Fibroblast of the aortic adventitia (primary cell): ENCODE data around the gene ZCCHC10. TPM values are rescaled to one million over a fixed set of nuclear protein-coding genes. Genes with fewer than 3 reads are reported as not detected.
"Not testable (repeated sequence)": the region's sequence is repeated elsewhere in the genome, so short reads cannot be mapped to it uniquely, and the experiment has no call there.

Experiments used
- DNase-seq: peaks from one replicate; pipeline ENCODE4 v3.0.0-alpha.2; 2010; ENCODE audit warnings: low read depth
- H3K4me3 ChIP-seq: 2 replicates; pipeline ENCODE4 v1.5.1; 2011; ENCODE audit warnings: low read depth, mild to moderate bottlenecking, control low read depth, low read length, moderate library complexity
- total RNA-seq: library from RNA; depleted of rRNA; stranded (reverse); fragments of >200 nt; gene quantifications from 2 replicates; pipeline ENCODE4 v1.2.3, GENCODE V29; 2012; ENCODE audit warnings: low replicate concordance
- TF ChIP-seq, protein P1 (sequence below): IDR thresholded peaks from 2 replicates; pipeline ENCODE4 v1.5.1; 2011; ENCODE audit warnings: mild to moderate bottlenecking, low read length, control low read depth, inconsistent platforms; ENCODE audit not compliant: insufficient read depth

Gene ZCCHC10
- total RNA-seq, 1 donor = 14.4 TPM

DNA sequence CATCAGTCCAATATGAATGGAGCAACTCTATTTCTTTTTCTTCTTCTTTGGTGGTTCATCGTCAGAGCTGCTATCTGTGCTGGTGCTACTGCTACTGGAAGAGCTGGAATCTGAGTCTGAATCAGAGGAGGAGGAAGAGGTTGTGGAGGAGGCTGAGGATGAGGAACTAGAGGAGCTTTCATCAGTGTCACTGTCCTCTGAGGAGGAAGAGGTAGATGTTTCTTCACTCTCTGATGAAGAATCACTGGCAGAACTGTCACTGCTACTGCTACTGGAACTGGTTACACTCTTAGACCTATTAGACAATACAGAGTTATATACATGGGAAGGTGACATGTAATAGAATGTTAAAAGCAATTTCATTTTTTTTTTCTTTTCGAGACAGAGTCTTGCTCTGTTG, 27.8 kb downstream of the ZCCHC10 start:
- H3K4me3 ChIP-seq = no peak overlapping the region
- TF ChIP-seq, protein P1, sequence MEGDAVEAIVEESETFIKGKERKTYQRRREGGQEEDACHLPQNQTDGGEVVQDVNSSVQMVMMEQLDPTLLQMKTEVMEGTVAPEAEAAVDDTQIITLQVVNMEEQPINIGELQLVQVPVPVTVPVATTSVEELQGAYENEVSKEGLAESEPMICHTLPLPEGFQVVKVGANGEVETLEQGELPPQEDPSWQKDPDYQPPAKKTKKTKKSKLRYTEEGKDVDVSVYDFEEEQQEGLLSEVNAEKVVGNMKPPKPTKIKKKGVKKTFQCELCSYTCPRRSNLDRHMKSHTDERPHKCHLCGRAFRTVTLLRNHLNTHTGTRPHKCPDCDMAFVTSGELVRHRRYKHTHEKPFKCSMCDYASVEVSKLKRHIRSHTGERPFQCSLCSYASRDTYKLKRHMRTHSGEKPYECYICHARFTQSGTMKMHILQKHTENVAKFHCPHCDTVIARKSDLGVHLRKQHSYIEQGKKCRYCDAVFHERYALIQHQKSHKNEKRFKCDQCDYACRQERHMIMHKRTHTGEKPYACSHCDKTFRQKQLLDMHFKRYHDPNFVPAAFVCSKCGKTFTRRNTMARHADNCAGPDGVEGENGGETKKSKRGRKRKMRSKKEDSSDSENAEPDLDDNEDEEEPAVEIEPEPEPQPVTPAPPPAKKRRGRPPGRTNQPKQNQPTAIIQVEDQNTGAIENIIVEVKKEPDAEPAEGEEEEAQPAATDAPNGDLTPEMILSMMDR = no peak
- no peak for DNase-seq

DNA sequence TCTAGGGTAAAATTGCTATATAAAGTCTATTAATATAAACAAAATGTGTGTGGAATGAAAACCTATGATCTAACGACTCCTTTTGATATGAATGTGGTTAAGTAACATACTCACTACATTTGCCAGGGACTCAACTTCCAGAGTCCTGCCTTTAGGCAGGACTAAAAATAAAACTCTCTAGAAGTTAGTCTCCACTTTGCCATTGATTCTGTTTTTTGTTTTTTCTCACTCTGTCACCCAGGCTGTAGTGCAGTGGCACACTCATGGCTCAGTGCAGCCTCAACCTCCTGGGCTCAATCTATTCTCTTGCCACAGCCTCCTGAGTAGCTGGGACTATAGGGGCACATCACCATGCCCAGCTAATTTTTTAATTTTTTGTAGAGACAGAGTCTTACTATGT, 30.0 kb downstream of the ZCCHC10 start:
- no peak for DNase-seq
- H3K4me3 ChIP-seq = no peak overlapping the region
- TF ChIP-seq, protein P1 = no peak

- DNase-seq = no peak
- TF ChIP-seq, protein P1 = no peak
- no peak overlapping the region for H3K4me3 ChIP-seq
These were observed 38.6 kb downstream of the ZCCHC10 start for GRCh38 chr5:132987531-132988408.

GRCh38 chr5:132982971-132983370, 43.4 kb downstream of the ZCCHC10 start:
- not testable (repeated sequence) for H3K4me3 ChIP-seq, DNase-seq

DNA sequence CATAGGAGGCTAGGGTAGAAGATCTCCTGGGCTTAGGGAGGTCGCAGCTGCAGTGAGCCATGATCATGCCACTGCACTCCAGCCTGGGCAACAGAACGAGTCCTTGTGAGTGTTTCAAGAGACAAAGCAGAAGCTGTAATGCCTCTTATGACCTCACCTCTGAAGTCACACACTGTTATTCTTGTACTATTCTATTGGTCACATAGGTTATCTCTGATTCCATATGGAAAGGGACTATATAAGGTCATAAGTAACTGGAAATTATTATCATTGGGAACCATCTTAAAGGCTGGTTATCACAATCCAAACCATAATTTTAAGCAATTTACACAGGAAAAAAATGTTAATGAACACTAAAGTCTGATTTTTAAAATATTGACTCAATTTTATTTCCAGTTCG, 45.1 kb downstream of the ZCCHC10 start:
- no peak overlapping the region for H3K4me3 ChIP-seq
- TF ChIP-seq, protein P1 = no peak
- DNase-seq = no peak

- TF ChIP-seq, protein P1 = no peak
- no peak overlapping the region for H3K4me3 ChIP-seq
- DNase-seq = no peak
These were observed 46.4 kb downstream of the ZCCHC10 start for GRCh38 chr5:132979976-132980375.

- DNase-seq = no peak
- TF ChIP-seq, protein P1 = no peak
- H3K4me3 ChIP-seq = no peak overlapping the region
These were observed 46.9 kb downstream of the ZCCHC10 start for GRCh38 chr5:132979367-132979940.
